Muscle of leg (tissue), 11 donors: ENCODE measurements around the gene ADGRD1. TPM values are rescaled to one million over a fixed set of nuclear protein-coding genes. Genes with fewer than 3 reads are reported as not detected.

ENCODE experiments used
- DNase-seq: peaks from one replicate; pipeline ENCODE4 v3.0.0; 2013
- H3K27ac ChIP-seq: one replicate; pipeline ENCODE4 v1.5.1; 2013; ENCODE audit warnings: mild to moderate bottlenecking, low read length, control low read depth
- H3K27me3 ChIP-seq: one replicate; pipeline ENCODE4 v1.6.1; 2013; ENCODE audit warnings: low read length; ENCODE audit not compliant: control insufficient read depth, insufficient read depth
- H3K36me3 ChIP-seq: one replicate; pipeline ENCODE4 v1.6.1; 2013; ENCODE audit warnings: low read length; ENCODE audit not compliant: control insufficient read depth, insufficient read depth
- H3K4me1 ChIP-seq: one replicate; pipeline ENCODE4 v1.6.1; 2013; ENCODE audit warnings: low read length; ENCODE audit not compliant: control insufficient read depth, insufficient read depth
- H3K4me3 ChIP-seq: one replicate; pipeline ENCODE4 v1.5.1; 2013; ENCODE audit warnings: low read length, control low read depth
- H3K9me3 ChIP-seq: replicated peaks from 2 replicates; pipeline ENCODE4 v1.6.1; 2013; ENCODE audit warnings: low read depth, low read length; ENCODE audit not compliant: control insufficient read depth
- WGBS: methylation state at CpG from one replicate; pipeline ENCODE4 v1.1.5; 2013; ENCODE audit warnings: missing lambda C conversion rate; ENCODE audit not compliant: insufficient coverage; 5-methylcytosine and 5-hydroxymethylcytosine counted together
- polyA plus RNA-seq, 8 donors: library from polyadenylated mRNA; unstranded; fragments of 120-200 nt; gene quantifications; one replicate each; pipeline versions ENCODE4 v1.2.1 to v1.2.3, GENCODE V29; 2013; ENCODE audit warnings: inconsistent platforms in 1 of 8, low replicate concordance in 1 of 8; ENCODE audit not compliant: insufficient read length in 8 of 8, insufficient read depth in 1 of 8
- total RNA-seq: library from RNA; stranded (reverse); fragments of 120-200 nt; gene quantifications from one replicate; pipeline ENCODE4 v1.2.4, GENCODE V29; 2013

The ADGRD1 gene
- total and polyA plus RNA-seq, 9 donors: 4.9 to 14.7 (median 10.6) TPM

- H3K27ac ChIP-seq: no peak overlapping the region
- peaks cover 27% of the 10 kb centered on the region for H3K27me3 ChIP-seq
- 85% methylated on average over 14 of the region's 15 CpGs for WGBS
- peaks cover 3% of the 10 kb centered on the region for H3K9me3 ChIP-seq
- H3K4me3 ChIP-seq: no peak overlapping the region
- peaks cover 9% of the 10 kb centered on the region for H3K4me1 ChIP-seq
- no peak for DNase-seq
- H3K36me3 ChIP-seq: no peaks in the 10 kb centered on the region
These were observed 33.5 kb upstream of the ADGRD1 start for GRCh38 chr12:130920119-130920703.

- peak; percentile 65 for DNase-seq
- Histone ChIP-seq H3K9me3 (peaks cover 3% of the 10 kb centered on the region), H3K4me3 (no peak overlapping the region), H3K27me3 (peaks cover 21% of the 10 kb centered on the region), H3K27ac (no peak overlapping the region), H3K36me3 (no peaks in the 10 kb centered on the region), H3K4me1 (peaks cover 10% of the 10 kb centered on the region)
- 63% methylated on average over 4 of the region's 8 CpGs for WGBS
These were observed 32.9 kb upstream of the ADGRD1 start for GRCh38 chr12:130920723-130921381.

GRCh38 chr12:130922511-130922953, 31.2 kb upstream of the ADGRD1 start:
- peak overlapping the region; percentile 42 for H3K27ac ChIP-seq
- H3K36me3 ChIP-seq: no peaks in the 10 kb centered on the region
- peaks cover 2% of the 10 kb centered on the region for H3K4me1 ChIP-seq
- peaks cover 8% of the 10 kb centered on the region for H3K27me3 ChIP-seq
- 0% methylated on average over 1 of the region's 4 CpGs for WGBS
- H3K4me3 ChIP-seq: no peak overlapping the region
- DNase-seq: peak; percentile 73
- peaks cover 3% of the 10 kb centered on the region for H3K9me3 ChIP-seq

GRCh38 chr12:130924966-130925665, 28.6 kb upstream of the ADGRD1 start:
- peaks cover 5% of the 10 kb centered on the region for H3K27me3 ChIP-seq
- no peaks in the 10 kb centered on the region for H3K36me3 ChIP-seq
- H3K27ac ChIP-seq: no peak overlapping the region
- no peak overlapping the region for H3K4me3 ChIP-seq
- DNase-seq: no peak
- WGBS: 79% methylated on average over 16 of the region's 23 CpGs
- peaks cover 3% of the 10 kb centered on the region for H3K9me3 ChIP-seq
- peaks cover 2% of the 10 kb centered on the region for H3K4me1 ChIP-seq

- H3K27ac ChIP-seq: no peak overlapping the region
- H3K4me3 ChIP-seq: no peak overlapping the region
- 58% methylated on average over 3 of the region's 7 CpGs for WGBS
- H3K9me3 ChIP-seq: peaks cover 3% of the 10 kb centered on the region
- H3K36me3 ChIP-seq: no peaks in the 10 kb centered on the region
- no peak for DNase-seq
- H3K4me1 ChIP-seq: peaks cover 2% of the 10 kb centered on the region
- H3K27me3 ChIP-seq: peaks cover 8% of the 10 kb centered on the region
These were observed 28.1 kb upstream of the ADGRD1 start for GRCh38 chr12:130925666-130926015.

- Histone ChIP-seq H3K36me3 (no peaks in the 10 kb centered on the region), H3K9me3 (no peaks in the 10 kb centered on the region), H3K27me3 (peaks cover 11% of the 10 kb centered on the region), H3K4me3 (no peak overlapping the region), H3K27ac (no peak overlapping the region), H3K4me1 (peaks cover 5% of the 10 kb centered on the region)
- DNase-seq: no peak
- WGBS: no CpG with 5 or more reads among the region's 8 CpGs
These were observed 24.3 kb upstream of the ADGRD1 start for GRCh38 chr12:130929363-130929762.

GRCh38 chr12:130932061-130932930, 21.4 kb upstream of the ADGRD1 start:
- H3K27ac ChIP-seq: no peak overlapping the region
- peak; percentile 47 for DNase-seq
- H3K36me3 ChIP-seq: no peaks in the 10 kb centered on the region
- H3K9me3 ChIP-seq: peaks cover 4% of the 10 kb centered on the region
- H3K27me3 ChIP-seq: peaks cover 11% of the 10 kb centered on the region
- H3K4me3 ChIP-seq: no peak overlapping the region
- H3K4me1 ChIP-seq: peaks cover 3% of the 10 kb centered on the region
- 21% methylated on average over 3 of the region's 10 CpGs for WGBS

GRCh38 chr12:130933269-130933995, 20.3 kb upstream of the ADGRD1 start:
- no peak for DNase-seq
- Histone ChIP-seq H3K27ac (no peak overlapping the region), H3K9me3 (peaks cover 4% of the 10 kb centered on the region), H3K4me3 (no peak overlapping the region), H3K27me3 (peaks cover 11% of the 10 kb centered on the region), H3K4me1 (peaks cover 3% of the 10 kb centered on the region), H3K36me3 (no peaks in the 10 kb centered on the region)
- 79% methylated on average over 36 of the region's 38 CpGs for WGBS

GRCh38 chr12:130934753-130935152, 19.0 kb upstream of the ADGRD1 start:
- Histone ChIP-seq H3K4me3 (no peak overlapping the region), H3K9me3 (peaks cover 4% of the 10 kb centered on the region), H3K27me3 (peaks cover 11% of the 10 kb centered on the region), H3K27ac (no peak overlapping the region), H3K36me3 (no peaks in the 10 kb centered on the region), H3K4me1 (peaks cover 3% of the 10 kb centered on the region)
- WGBS: 96% methylated on average over 2 of the region's 2 CpGs
- no peak for DNase-seq
